Measurements from ENCODE around the gene CDH26. TPM values are rescaled to one million over a fixed set of nuclear protein-coding genes. Genes with fewer than 3 reads are reported as not detected.

CDH26 gene
- polyA plus RNA-seq, 1 donor (not counting 4 experiments of a cell fraction or from before 2014, with no cell fraction given) = 1.1 TPM

DNA sequence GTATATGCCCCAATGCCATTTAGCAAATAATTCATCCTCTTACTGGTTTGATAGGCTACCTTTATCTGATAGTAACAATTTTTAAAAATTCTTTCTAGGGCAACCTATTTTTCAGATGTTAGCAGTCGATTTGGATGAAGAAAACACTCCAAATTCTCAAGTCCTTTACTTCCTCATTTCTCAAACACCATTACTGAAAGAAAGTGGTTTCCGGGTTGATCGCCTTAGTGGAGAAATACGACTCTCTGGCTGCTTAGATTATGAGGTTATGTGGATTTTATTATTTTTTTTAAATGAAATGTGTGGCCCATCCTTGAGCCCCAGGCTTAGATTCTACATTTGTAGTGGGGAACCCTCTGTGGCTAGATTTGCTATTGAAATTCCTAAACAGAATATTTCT lies 26.3 kb downstream of the CDH26 start:
- no peaks in the 10 kb centered on the region for H3K27me3 ChIP-seq (ENCODE audit: control insufficient read depth, extremely low read depth, insufficient read depth, low read length)
- H2AFZ ChIP-seq (ENCODE audit: control insufficient read depth, low read length) = no peak overlapping the region
- H3K36me3 ChIP-seq (ENCODE audit: control insufficient read depth in 2 of 2, extremely low read depth in 1 of 2, insufficient read depth in 2 of 2, low read length in 2 of 2) = no peaks in the 10 kb centered on the region
- H3K27ac ChIP-seq (ENCODE audit: control insufficient read depth, insufficient read depth, low read length) = no peak overlapping the region
- no peak overlapping the region for H3K9ac ChIP-seq (ENCODE audit: control insufficient read depth, extremely low read depth, insufficient read depth, low read length)
- H3K9me3 ChIP-seq (ENCODE audit: control insufficient read depth, low read depth, low read length) = no peaks in the 10 kb centered on the region
- FAIRE-seq (no peak), DNase-seq (ENCODE audit: low read depth, low spot score) (no peak)
- no peaks in the 10 kb centered on the region for H3K79me2 ChIP-seq (ENCODE audit: control insufficient read depth, insufficient read depth, low read length)
- H4K20me1 ChIP-seq (ENCODE audit: control insufficient read depth, extremely low read depth, insufficient read depth, low read length) = no peaks in the 10 kb centered on the region
- no peak overlapping the region for H3K4me2 ChIP-seq (ENCODE audit: control insufficient read depth, extremely low read depth, insufficient read depth, low read depth, low read length)
- H3K4me1 ChIP-seq (ENCODE audit: control insufficient read depth, extremely low read depth, insufficient read depth, low read length) = peaks cover 21% of the 10 kb centered on the region
- dilution Hi-C loops (cut with MboI; ENCODE audit: extremely low pct_ligation_motif_present, low sequenced_read_pairs) = no loop called here
- TF ChIP-seq, protein P1, sequence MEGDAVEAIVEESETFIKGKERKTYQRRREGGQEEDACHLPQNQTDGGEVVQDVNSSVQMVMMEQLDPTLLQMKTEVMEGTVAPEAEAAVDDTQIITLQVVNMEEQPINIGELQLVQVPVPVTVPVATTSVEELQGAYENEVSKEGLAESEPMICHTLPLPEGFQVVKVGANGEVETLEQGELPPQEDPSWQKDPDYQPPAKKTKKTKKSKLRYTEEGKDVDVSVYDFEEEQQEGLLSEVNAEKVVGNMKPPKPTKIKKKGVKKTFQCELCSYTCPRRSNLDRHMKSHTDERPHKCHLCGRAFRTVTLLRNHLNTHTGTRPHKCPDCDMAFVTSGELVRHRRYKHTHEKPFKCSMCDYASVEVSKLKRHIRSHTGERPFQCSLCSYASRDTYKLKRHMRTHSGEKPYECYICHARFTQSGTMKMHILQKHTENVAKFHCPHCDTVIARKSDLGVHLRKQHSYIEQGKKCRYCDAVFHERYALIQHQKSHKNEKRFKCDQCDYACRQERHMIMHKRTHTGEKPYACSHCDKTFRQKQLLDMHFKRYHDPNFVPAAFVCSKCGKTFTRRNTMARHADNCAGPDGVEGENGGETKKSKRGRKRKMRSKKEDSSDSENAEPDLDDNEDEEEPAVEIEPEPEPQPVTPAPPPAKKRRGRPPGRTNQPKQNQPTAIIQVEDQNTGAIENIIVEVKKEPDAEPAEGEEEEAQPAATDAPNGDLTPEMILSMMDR (optimal IDR thresholded peaks at IDR 0.05 in 1 of 3, IDR thresholded peaks at IDR 0.05 in 1 of 3, conservative IDR thresholded peaks at IDR 0.05 in 1 of 3; ENCODE audit: extremely low read depth in 1 of 3, insufficient read depth in 2 of 3, low read length in 3 of 3) = no peak
- no peak for TF ChIP-seq EZH2 (IDR thresholded peaks at IDR 0.05; ENCODE audit: low read length)
- no peak overlapping the region for H3K4me3 ChIP-seq (ENCODE audit: control insufficient read depth in 2 of 3, extremely low read depth in 1 of 3, insufficient read depth in 2 of 3, low read depth in 1 of 3, low read length in 3 of 3)
- no peaks in the 10 kb centered on the region for H3K9me1 ChIP-seq (ENCODE audit: control insufficient read depth, extremely low read depth, insufficient read depth, low read length)

GRCh38 chr20:59985164-59985563 lies 26.9 kb downstream of the CDH26 start:
- Histone ChIP-seq H3K9me3 (ENCODE audit: control insufficient read depth, low read depth, low read length) (no peaks in the 10 kb centered on the region), H3K9me1 (ENCODE audit: control insufficient read depth, extremely low read depth, insufficient read depth, low read length) (no peaks in the 10 kb centered on the region), H3K36me3 (ENCODE audit: control insufficient read depth in 2 of 2, extremely low read depth in 1 of 2, insufficient read depth in 2 of 2, low read length in 2 of 2) (no peaks in the 10 kb centered on the region), H3K9ac (ENCODE audit: control insufficient read depth, extremely low read depth, insufficient read depth, low read length) (no peak overlapping the region), H4K20me1 (ENCODE audit: control insufficient read depth, extremely low read depth, insufficient read depth, low read length) (no peaks in the 10 kb centered on the region), H3K27me3 (ENCODE audit: control insufficient read depth, extremely low read depth, insufficient read depth, low read length) (no peaks in the 10 kb centered on the region), H2AFZ (ENCODE audit: control insufficient read depth, low read length) (no peak overlapping the region), H3K27ac (ENCODE audit: control insufficient read depth, insufficient read depth, low read length) (no peak overlapping the region), H3K4me1 (ENCODE audit: control insufficient read depth, extremely low read depth, insufficient read depth, low read length) (peaks cover 21% of the 10 kb centered on the region), H3K4me3 (ENCODE audit: control insufficient read depth in 2 of 3, extremely low read depth in 1 of 3, insufficient read depth in 2 of 3, low read depth in 1 of 3, low read length in 3 of 3) (no peak overlapping the region), H3K4me2 (ENCODE audit: control insufficient read depth, extremely low read depth, insufficient read depth, low read depth, low read length) (no peak overlapping the region), H3K79me2 (ENCODE audit: control insufficient read depth, insufficient read depth, low read length) (no peaks in the 10 kb centered on the region)
- DNase-seq (ENCODE audit: low read depth, low spot score) = no peak
- no peak for FAIRE-seq
- dilution Hi-C loops (cut with MboI; ENCODE audit: extremely low pct_ligation_motif_present, low sequenced_read_pairs) = no loop called here
- TF ChIP-seq EZH2 (IDR thresholded peaks at IDR 0.05; ENCODE audit: low read length) = no peak
- TF ChIP-seq, protein P1 (optimal IDR thresholded peaks at IDR 0.05 in 1 of 3, IDR thresholded peaks at IDR 0.05 in 1 of 3, conservative IDR thresholded peaks at IDR 0.05 in 1 of 3; ENCODE audit: extremely low read depth in 1 of 3, insufficient read depth in 2 of 3, low read length in 3 of 3) = no peak

Data from keratinocyte (primary cell).